Cardiac muscle cell (in vitro differentiated cells and primary cell): ENCODE measurements around the gene LYRM7. TPM values are rescaled to one million over a fixed set of nuclear protein-coding genes. Genes with fewer than 3 reads are reported as not detected.

Source experiments
- DNase-seq, 2 donors: peaks; one replicate each; pipeline versions ENCODE4 v3.0.0 to v3.0.0-alpha.2; 2010 to 2017; ENCODE audit warnings: low read depth in 1 of 2, low spot score in 1 of 2
- H3K27ac ChIP-seq: fragments of 200-600 bp; sonication (generic); 2 replicates; pipeline ENCODE4 v1.5.1; 2016
- H3K27me3 ChIP-seq: fragments of 200-600 bp; sonication (generic); 2 replicates; pipeline ENCODE4 v1.6.0; 2016; ENCODE audit warnings: control low read depth
- H3K36me3 ChIP-seq: fragments of 200-600 bp; sonication (generic); 2 replicates; pipeline ENCODE4 v1.5.1; 2016; ENCODE audit warnings: control low read depth
- H3K4me1 ChIP-seq: fragments of 200-600 bp; sonication (generic); 2 replicates; pipeline ENCODE4 v1.8.1; 2017; ENCODE audit warnings: low read depth, mild to moderate bottlenecking, mixed run types
- H3K4me3 ChIP-seq: fragments of 200-600 bp; sonication (generic); 2 replicates; pipeline ENCODE4 v1.5.1; 2016; ENCODE audit warnings: mild to moderate bottlenecking
- H3K9me3 ChIP-seq: fragments of 200-600 bp; sonication (generic); 2 replicates; pipeline ENCODE4 v1.5.1; 2017; ENCODE audit warnings: low read depth, mild to moderate bottlenecking, control low read depth
- CTCF ChIP-seq: IDR thresholded peaks from 2 replicates; pipeline ENCODE4 v1.5.1; 2012; ENCODE audit warnings: low read depth, mild to moderate bottlenecking, low read length
- polyA plus RNA-seq: library from polyadenylated mRNA; unstranded; fragments of >200 nt; fragmentation: Nextera tagmentation; extraction: Ambion mirVana; gene quantifications from 2 replicates; pipeline ENCODE4 v1.2.1, GENCODE V29; 2016
- total RNA-seq: library from RNA; depleted of rRNA; stranded (reverse); fragments of >200 nt; gene quantifications from 2 replicates; pipeline ENCODE4 v1.2.3, GENCODE V29; 2016

LYRM7 gene
- total and polyA plus RNA-seq, 2 experiments from 2014 or later = 7.1 to 25.5 TPM

- Histone ChIP-seq H3K4me1 (no peaks in the 10 kb centered on the region), H3K9me3 (no peaks in the 10 kb centered on the region), H3K27ac (no peak overlapping the region), H3K4me3 (no peak overlapping the region), H3K36me3 (no peaks in the 10 kb centered on the region), H3K27me3 (no peaks in the 10 kb centered on the region)
- no peak for DNase-seq
- no peak for TF ChIP-seq CTCF
These were observed 23.5 kb upstream of the LYRM7 start for GRCh38 chr5:131147258-131147657.

GRCh38 chr5:131148835-131149234, 21.9 kb upstream of the LYRM7 start:
- no peak overlapping the region for H3K27ac ChIP-seq

GRCh38 chr5:131150408-131150807, 20.3 kb upstream of the LYRM7 start:
- H3K27me3 ChIP-seq = no peaks in the 10 kb centered on the region

More at GRCh38 chr5:131148835-131149234, 21.9 kb upstream of the LYRM7 start:
- no peak for DNase-seq
- no peak for TF ChIP-seq CTCF
- H3K9me3 ChIP-seq = no peaks in the 10 kb centered on the region
- no peaks in the 10 kb centered on the region for H3K36me3 ChIP-seq
- no peaks in the 10 kb centered on the region for H3K27me3 ChIP-seq
- no peak overlapping the region for H3K4me3 ChIP-seq
- no peaks in the 10 kb centered on the region for H3K4me1 ChIP-seq

DNA sequence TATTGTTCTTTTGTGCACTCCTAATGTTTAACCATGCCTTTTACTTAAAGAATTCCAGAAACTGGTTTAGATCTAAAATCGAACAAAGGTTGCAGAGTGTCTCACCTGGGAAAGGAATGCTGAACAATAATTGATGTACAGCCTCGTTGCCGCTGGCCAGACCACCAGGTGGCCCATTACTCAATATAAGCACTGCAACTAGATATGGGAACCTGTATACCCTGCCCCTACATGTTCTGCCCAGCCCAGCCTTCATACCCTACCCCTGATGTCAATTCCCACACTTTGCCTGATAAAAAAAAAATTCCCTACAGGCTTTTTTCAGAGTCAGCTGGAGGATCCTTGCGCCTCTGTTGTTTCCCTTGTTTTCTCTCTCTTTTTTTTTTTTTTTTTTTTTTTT, 19.5 kb upstream of the LYRM7 start:
- no peak for DNase-seq
- Histone ChIP-seq H3K27me3 (no peaks in the 10 kb centered on the region), H3K36me3 (no peaks in the 10 kb centered on the region), H3K4me3 (no peak overlapping the region), H3K27ac (no peak overlapping the region), H3K9me3 (no peaks in the 10 kb centered on the region), H3K4me1 (no peaks in the 10 kb centered on the region)
- TF ChIP-seq CTCF = no peak

More at GRCh38 chr5:131150408-131150807, 20.3 kb upstream of the LYRM7 start:
- no peaks in the 10 kb centered on the region for H3K9me3 ChIP-seq
- no peak for DNase-seq
- no peaks in the 10 kb centered on the region for H3K4me1 ChIP-seq
- no peaks in the 10 kb centered on the region for H3K36me3 ChIP-seq
- H3K27ac ChIP-seq = no peak overlapping the region
- no peak overlapping the region for H3K4me3 ChIP-seq
- TF ChIP-seq CTCF = no peak

- no peak overlapping the region for H3K4me3 ChIP-seq
- TF ChIP-seq CTCF = no peak
- no peaks in the 10 kb centered on the region for H3K9me3 ChIP-seq
- H3K36me3 ChIP-seq = peaks cover 22% of the 10 kb centered on the region
- no peaks in the 10 kb centered on the region for H3K27me3 ChIP-seq
- H3K27ac ChIP-seq = no peak overlapping the region
- DNase-seq = no peak
- H3K4me1 ChIP-seq = no peaks in the 10 kb centered on the region
These were observed 14.4 kb upstream of the LYRM7 start for GRCh38 chr5:131156385-131156784.

DNA sequence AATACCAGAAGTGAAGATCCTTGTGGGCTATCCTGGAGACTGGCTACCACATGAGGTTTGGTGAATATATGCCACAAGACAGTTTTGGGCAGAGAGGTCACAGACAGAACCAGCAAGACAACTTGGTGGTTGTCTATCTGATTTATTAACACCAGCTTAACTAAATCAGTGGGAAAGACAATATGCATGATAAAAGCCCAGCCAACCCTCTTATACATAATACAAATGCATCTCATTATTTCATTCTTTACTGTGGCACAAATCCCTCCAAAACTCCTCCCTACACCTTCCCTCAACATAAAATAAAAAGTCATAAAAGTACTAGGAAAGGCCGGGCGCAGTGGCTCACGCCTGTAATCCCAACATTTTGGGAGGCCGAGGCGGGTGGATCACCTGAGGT, 13.8 kb upstream of the LYRM7 start:
- Histone ChIP-seq H3K27ac (no peak overlapping the region), H3K4me3 (no peak overlapping the region), H3K27me3 (no peaks in the 10 kb centered on the region), H3K9me3 (no peaks in the 10 kb centered on the region), H3K4me1 (no peaks in the 10 kb centered on the region), H3K36me3 (peaks cover 26% of the 10 kb centered on the region)
- no peak for DNase-seq
- TF ChIP-seq CTCF = no peak
